ENCODE results near the gene TMEM72. TPM values are rescaled to one million over a fixed set of nuclear protein-coding genes. Genes with fewer than 3 reads are reported as not detected.
A peak's percentile ranks its signal among the peaks of the same experiment; 100 is the strongest.

The TMEM72 gene
- total RNA-seq, 4 donors from 2014 or later: not detected

- H3K4me3 ChIP-seq (ENCODE audit: low read depth, poor library complexity, severe bottlenecking): no peak overlapping the region
- peak; percentile 75 to 96 for DNase-seq (ENCODE audit: low spot score in 2 of 2)
- TF ChIP-seq CTCF (IDR thresholded peaks at IDR 0.05) (no peak), POLR2A (IDR thresholded peaks at IDR 0.05) (no peak)
- 2 to 4% methylated on average over 29 of the region's 29 CpGs for WGBS, 2 donors
- intact Hi-C loops (cut with DNase I; ENCODE audit: low total_unique reads): no loop called here
These were observed 32.2 kb upstream of the TMEM72 start for GRCh38 chr10:44878706-44879530.

GRCh38 chr10:44879531-44879899 lies 31.6 kb upstream of the TMEM72 start:
- peak in 1 of 2 donors; percentile 85 for DNase-seq (ENCODE audit: low spot score in 2 of 2)
- 31 to 36% methylated on average over 14 of the region's 14 CpGs for WGBS, 2 donors
- TF ChIP-seq POLR2A (IDR thresholded peaks at IDR 0.05) (no peak), CTCF (IDR thresholded peaks at IDR 0.05) (no peak)
- intact Hi-C loops (cut with DNase I; ENCODE audit: low total_unique reads): no loop called here
- H3K4me3 ChIP-seq (ENCODE audit: low read depth, poor library complexity, severe bottlenecking): no peak overlapping the region

- intact Hi-C loops (cut with DNase I; ENCODE audit: low total_unique reads): no loop called here
- peak in 1 of 2 donors; percentile 76 for DNase-seq (ENCODE audit: low spot score in 2 of 2)
- 93 to 95% methylated on average over 16 to 17 of the region's 17 CpGs for whole genome bisulfite sequencing, 2 donors
- H3K4me3 ChIP-seq (ENCODE audit: low read depth, poor library complexity, severe bottlenecking): no peak overlapping the region
- TF ChIP-seq POLR2A (IDR thresholded peaks at IDR 0.05) (no peak), CTCF (IDR thresholded peaks at IDR 0.05) (no peak)
These were observed 30.9 kb upstream of the TMEM72 start for GRCh38 chr10:44880090-44880715.

- DNase-seq (ENCODE audit: low spot score in 2 of 2): peak in 1 of 2 donors; percentile 45
- intact Hi-C loops (cut with DNase I; ENCODE audit: low total_unique reads): no loop called here
- no peak for TF ChIP-seq CTCF (IDR thresholded peaks at IDR 0.05)
- TF ChIP-seq POLR2A (IDR thresholded peaks at IDR 0.05): no peak
- 88 to 90% methylated on average over 7 of the region's 7 CpGs for WGBS, 2 donors
- H3K4me3 ChIP-seq (ENCODE audit: low read depth, poor library complexity, severe bottlenecking): no peak overlapping the region
These were observed 29.5 kb upstream of the TMEM72 start for GRCh38 chr10:44881649-44882048.

GRCh38 chr10:44882166-44882720 lies 28.9 kb upstream of the TMEM72 start:
- TF ChIP-seq CTCF (IDR thresholded peaks at IDR 0.05) (no peak), POLR2A (IDR thresholded peaks at IDR 0.05) (no peak)
- no peak for DNase-seq (ENCODE audit: low spot score in 2 of 2)
- WGBS, 2 donors: 59 to 65% methylated on average over 6 of the region's 6 CpGs
- intact Hi-C loops (cut with DNase I; ENCODE audit: low total_unique reads): no loop called here
- H3K4me3 ChIP-seq (ENCODE audit: low read depth, poor library complexity, severe bottlenecking): no peak overlapping the region

Data from lower leg skin (tissue), 4 donors.